HEK293 (cell line): ENCODE data around the gene GRIK4.
A peak's percentile ranks its signal among the peaks of the same experiment; 100 is the strongest.

Experiments
- CTCF ChIA-PET: fragments of 350-600 bp; formaldehyde crosslinking; extraction: SDS; loops from one replicate; lab custom pipeline; 2021; ENCODE audit warnings: antibody characterized with exemption; lab: Yijun Ruan, JAX
- POLR2A ChIA-PET: fragments of 300-600 bp; formaldehyde crosslinking; extraction: SDS; loops from one replicate; lab custom pipeline; 2020; ENCODE audit warnings: antibody characterized with exemption, inconsistent platforms; lab: Yijun Ruan, JAX
- H3K27ac ChIP-seq: fragments of 200-500 bp; sonication (Bioruptor generic); 2 replicates; pipeline ENCODE4 v1.5.1; 2014; ENCODE audit warnings: low read depth, low read length, control low read depth, inconsistent platforms; ENCODE audit errors: extremely low read depth
- H3K36me3 ChIP-seq, 2 experiments: fragments of 200-500 bp in 1 of 2; sonication (Bioruptor generic) in 1 of 2; 1 replicate in 1 of 2; 2 replicates in 1 of 2; pipeline ENCODE4 v1.5.1; 2014 to 2017; ENCODE audit warnings: inconsistent platforms in 2 of 2, low read length in 2 of 2; ENCODE audit not compliant: control insufficient read depth in 2 of 2, insufficient read depth in 1 of 2
- H3K4me1 ChIP-seq: fragments of 200-500 bp; sonication (Bioruptor generic); 2 replicates; pipeline ENCODE4 v1.5.1; 2014; ENCODE audit warnings: mild to moderate bottlenecking, low read length, inconsistent platforms; ENCODE audit not compliant: control insufficient read depth, insufficient read depth
- H3K4me3 ChIP-seq: 2 replicates; pipeline ENCODE4 v1.5.1; 2011; ENCODE audit warnings: low read depth, mild to moderate bottlenecking, control low read depth, low read length, moderate library complexity
- H3K9me3 ChIP-seq: fragments of 200-500 bp; sonication (Bioruptor generic); 2 replicates; pipeline ENCODE4 v1.5.1; 2014; ENCODE audit warnings: low read depth, low read length, inconsistent platforms; ENCODE audit not compliant: control insufficient read depth, insufficient read depth
- BCL6B ChIP-seq: fragments of 450-650 bp; formaldehyde crosslinking; IDR thresholded peaks from 2 replicates; pipeline ENCODE4 v1.5.1; 2017; ENCODE audit warnings: missing biosample characterization, missing genetic modification characterization
- EGR2 ChIP-seq: fragments of 450-650 bp; formaldehyde crosslinking; IDR thresholded peaks from 2 replicates; pipeline ENCODE4 v1.5.1; 2016; ENCODE audit warnings: low read depth, missing biosample characterization, missing genetic modification characterization
- SCRT2 ChIP-seq: fragments of 450-650 bp; formaldehyde crosslinking; IDR thresholded peaks from 2 replicates; pipeline ENCODE4 v1.5.1; 2016; ENCODE audit warnings: missing biosample characterization, missing genetic modification characterization
- YY1 ChIP-seq: fragments of 450-650 bp; formaldehyde crosslinking; IDR thresholded peaks from 2 replicates; pipeline ENCODE4 v1.5.1; 2018; ENCODE audit warnings: missing biosample characterization, missing genetic modification characterization
- YY2 ChIP-seq: fragments of 450-650 bp; formaldehyde crosslinking; IDR thresholded peaks from 2 replicates; pipeline ENCODE4 v1.5.1; 2016; ENCODE audit warnings: missing biosample characterization, missing genetic modification characterization
- ZBTB6 ChIP-seq: fragments of 450-650 bp; formaldehyde crosslinking; IDR thresholded peaks from 2 replicates; pipeline ENCODE4 v1.5.1; 2017; ENCODE audit warnings: missing biosample characterization, missing genetic modification characterization
- ZEB2 ChIP-seq: fragments of 450-650 bp; formaldehyde crosslinking; IDR thresholded peaks from 2 replicates; pipeline ENCODE4 v1.5.1; 2016; ENCODE audit warnings: missing biosample characterization, missing genetic modification characterization
- ZFHX2 ChIP-seq: fragments of 450-650 bp; formaldehyde crosslinking; conservative IDR thresholded peaks from 2 replicates; pipeline ENCODE4 v1.5.1; 2016; ENCODE audit warnings: missing biosample characterization, missing genetic modification characterization
- ZNF175 ChIP-seq: fragments of 450-650 bp; formaldehyde crosslinking; IDR thresholded peaks from 2 replicates; pipeline ENCODE4 v1.5.1; 2016; ENCODE audit warnings: missing biosample characterization, missing genetic modification characterization
- ZNF24 ChIP-seq: fragments of 450-650 bp; formaldehyde crosslinking; IDR thresholded peaks from 2 replicates; pipeline ENCODE4 v1.5.1; 2016; ENCODE audit warnings: missing biosample characterization, missing genetic modification characterization
- ZNF433 ChIP-seq: fragments of 450-650 bp; formaldehyde crosslinking; IDR thresholded peaks from 2 replicates; pipeline ENCODE4 v1.5.1; 2016; ENCODE audit warnings: missing biosample characterization, missing genetic modification characterization, low read depth
- ZNF48 ChIP-seq: fragments of 450-650 bp; formaldehyde crosslinking; IDR thresholded peaks from 2 replicates; pipeline ENCODE4 v1.5.1; 2016; ENCODE audit warnings: missing biosample characterization, missing genetic modification characterization
- ZNF488 ChIP-seq: fragments of 450-650 bp; formaldehyde crosslinking; IDR thresholded peaks from 2 replicates; pipeline ENCODE4 v1.5.1; 2016; ENCODE audit warnings: missing biosample characterization, missing genetic modification characterization
- ZNF510 ChIP-seq: fragments of 450-650 bp; formaldehyde crosslinking; IDR thresholded peaks from 2 replicates; pipeline ENCODE4 v1.5.1; 2018; ENCODE audit warnings: mild to moderate bottlenecking, missing genetic modification characterization, missing biosample characterization; ENCODE audit not compliant: insufficient replicate concordance
- ZNF518A ChIP-seq: fragments of 450-650 bp; formaldehyde crosslinking; conservative IDR thresholded peaks from 2 replicates; pipeline ENCODE4 v1.5.1; 2016; ENCODE audit warnings: low read depth, missing biosample characterization, missing genetic modification characterization
- ZNF600 ChIP-seq: fragments of 450-650 bp; formaldehyde crosslinking; IDR thresholded peaks from 2 replicates; pipeline ENCODE4 v1.5.1; 2016; ENCODE audit warnings: missing biosample characterization, missing genetic modification characterization
- ZNF626 ChIP-seq: fragments of 450-650 bp; sonication (Bioruptor Pico); formaldehyde crosslinking; IDR thresholded peaks from 2 replicates; pipeline ENCODE4 v1.5.1; 2018; ENCODE audit warnings: missing biosample characterization, missing genetic modification characterization, inconsistent platforms
- ZNF707 ChIP-seq: fragments of 450-650 bp; formaldehyde crosslinking; IDR thresholded peaks from 2 replicates; pipeline ENCODE4 v1.5.1; 2016; ENCODE audit warnings: missing biosample characterization, missing genetic modification characterization
- ZNF777 ChIP-seq: fragments of 450-650 bp; formaldehyde crosslinking; IDR thresholded peaks from 2 replicates; pipeline ENCODE4 v1.5.1; 2017; ENCODE audit warnings: missing biosample characterization, missing genetic modification characterization, borderline replicate concordance
- ZSCAN5A ChIP-seq: fragments of 450-650 bp; formaldehyde crosslinking; IDR thresholded peaks from 2 replicates; pipeline ENCODE4 v1.5.1; 2016; ENCODE audit warnings: missing biosample characterization, missing genetic modification characterization
- TF ChIP-seq, protein P1 (sequence below): fragments of 450-650 bp; formaldehyde crosslinking; IDR thresholded peaks from 2 replicates; pipeline ENCODE4 v1.5.1; 2016; ENCODE audit warnings: missing biosample characterization, missing genetic modification characterization
- TF ChIP-seq, protein P2 (sequence below): fragments of 450-650 bp; formaldehyde crosslinking; IDR thresholded peaks from 2 replicates; pipeline ENCODE4 v1.5.1; 2016; ENCODE audit warnings: missing biosample characterization, missing genetic modification characterization

GRIK4 gene

GRCh38 chr11:120551191-120551590 is 39.6 kb downstream of the GRIK4 start (continued):
- TF ChIP-seq ZNF488 (no peak), YY2 (tag by site-specific recombination) (no peak), ZNF626 (tag by site-specific recombination) (no peak), ZBTB6 (tag by site-specific recombination) (no peak), ZNF433 (tag by site-specific recombination) (no peak)
- TF ChIP-seq, protein P1, sequence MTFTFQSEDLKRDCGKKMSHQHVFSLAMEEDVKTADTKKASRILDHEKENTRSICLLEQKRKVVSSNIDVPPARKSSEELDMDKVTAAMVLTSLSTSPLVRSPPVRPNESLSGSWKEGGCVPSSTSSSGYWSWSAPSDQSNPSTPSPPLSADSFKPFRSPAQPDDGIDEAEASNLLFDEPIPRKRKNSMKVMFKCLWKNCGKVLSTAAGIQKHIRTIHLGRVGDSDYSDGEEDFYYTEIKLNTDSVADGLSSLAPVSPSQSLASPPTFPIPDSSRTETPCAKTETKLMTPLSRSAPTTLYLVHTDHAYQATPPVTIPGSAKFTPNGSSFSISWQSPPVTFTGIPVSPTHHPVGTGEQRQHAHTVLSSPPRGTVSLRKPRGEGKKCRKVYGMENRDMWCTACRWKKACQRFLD = no peak

DNA sequence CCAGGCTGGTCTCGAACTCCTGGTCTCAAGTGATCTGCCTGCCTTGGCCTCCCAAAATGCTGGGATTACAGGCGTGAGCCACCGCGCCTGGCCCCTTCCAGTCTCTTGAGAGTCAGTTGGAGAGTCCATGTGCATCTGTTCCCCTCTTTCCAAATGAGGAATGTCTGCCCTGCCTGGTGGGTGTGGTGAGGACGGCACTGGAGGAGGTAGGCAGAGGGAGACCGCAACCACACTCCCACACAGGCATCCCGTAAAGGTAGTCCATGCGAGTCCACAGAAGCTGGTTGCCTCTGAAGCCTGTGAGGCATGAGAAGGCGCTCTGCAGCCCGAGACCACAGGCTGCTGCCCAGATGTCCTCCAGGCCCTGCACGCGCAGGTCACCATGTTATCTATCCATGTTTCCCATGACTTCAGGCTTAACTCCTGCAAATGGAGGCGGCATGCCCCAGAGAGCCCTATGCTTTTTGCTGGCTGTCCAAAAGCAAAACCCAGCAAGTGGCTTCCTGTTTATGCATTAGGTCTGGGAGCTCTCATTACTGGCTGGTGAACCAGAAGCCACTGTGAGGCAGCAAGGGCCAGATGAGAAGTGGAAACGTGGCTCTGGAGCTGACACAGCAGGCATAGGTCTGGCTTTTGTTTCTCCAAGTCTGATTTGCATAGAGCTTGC is 43.4 kb downstream of the GRIK4 start:
- ChIA-PET POLR2A (no interaction called here), CTCF (no interaction called here)
- H3K27ac ChIP-seq = no peak overlapping the region
- TF ChIP-seq ZNF777 (tag by site-specific recombination) = no peak
- TF ChIP-seq EGR2 (tag by site-specific recombination) = peak; percentile 68
- TF ChIP-seq ZFHX2 (tag by site-specific recombination) = peak; percentile 63
- H3K4me3 ChIP-seq = no peak overlapping the region
- H3K36me3 ChIP-seq = no peaks in the 10 kb centered on the region
- no peaks in the 10 kb centered on the region for H3K9me3 ChIP-seq
- H3K4me1 ChIP-seq = no peaks in the 10 kb centered on the region

GRCh38 chr11:120555433-120555773 is 43.9 kb downstream of the GRIK4 start:
- no peaks in the 10 kb centered on the region for H3K4me1 ChIP-seq
- H3K9me3 ChIP-seq = no peaks in the 10 kb centered on the region
- CTCF ChIA-PET = no interaction called here
- H3K36me3 ChIP-seq = no peaks in the 10 kb centered on the region
- no peak overlapping the region for H3K4me3 ChIP-seq
- H3K27ac ChIP-seq = no peak overlapping the region
- POLR2A ChIA-PET = no interaction called here
- TF ChIP-seq BCL6B (tag by site-specific recombination) (no peak), SCRT2 (tag by site-specific recombination) (no peak), ZNF518A (tag by site-specific recombination) (no peak), ZNF24 (no peak), ZNF600 (no peak), ZNF48 (tag by site-specific recombination) (no peak), ZNF175 (tag by site-specific recombination) (no peak), ZSCAN5A (no peak), ZNF707 (tag by site-specific recombination) (no peak), YY1 (no peak), ZEB2 (tag by site-specific recombination) (no peak), ZNF510 (no peak)
- TF ChIP-seq, protein P2, sequence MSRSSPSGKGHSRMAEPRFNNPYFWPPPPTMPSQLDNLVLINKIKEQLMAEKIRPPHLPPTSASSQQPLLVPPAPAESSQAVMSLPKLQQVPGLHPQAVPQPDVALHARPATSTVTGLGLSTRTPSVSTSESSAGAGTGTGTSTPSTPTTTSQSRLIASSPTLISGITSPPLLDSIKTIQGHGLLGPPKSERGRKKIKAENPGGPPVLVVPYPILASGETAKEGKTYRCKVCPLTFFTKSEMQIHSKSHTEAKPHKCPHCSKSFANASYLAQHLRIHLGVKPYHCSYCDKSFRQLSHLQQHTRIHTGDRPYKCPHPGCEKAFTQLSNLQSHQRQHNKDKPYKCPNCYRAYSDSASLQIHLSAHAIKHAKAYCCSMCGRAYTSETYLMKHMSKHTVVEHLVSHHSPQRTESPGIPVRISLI (tag by site-specific recombination) = no peak
